ENCODE results near the gene PCED1B. TPM values are rescaled to one million over a fixed set of nuclear protein-coding genes. Genes with fewer than 3 reads are reported as not detected.
"Not testable (repeated sequence)": the region's sequence is repeated elsewhere in the genome, so short reads cannot be mapped to it uniquely, and the experiment has no call there.

The PCED1B gene
- total RNA-seq, 2 donors from 2014 or later, result 2.5 to 7.0 TPM

DNA sequence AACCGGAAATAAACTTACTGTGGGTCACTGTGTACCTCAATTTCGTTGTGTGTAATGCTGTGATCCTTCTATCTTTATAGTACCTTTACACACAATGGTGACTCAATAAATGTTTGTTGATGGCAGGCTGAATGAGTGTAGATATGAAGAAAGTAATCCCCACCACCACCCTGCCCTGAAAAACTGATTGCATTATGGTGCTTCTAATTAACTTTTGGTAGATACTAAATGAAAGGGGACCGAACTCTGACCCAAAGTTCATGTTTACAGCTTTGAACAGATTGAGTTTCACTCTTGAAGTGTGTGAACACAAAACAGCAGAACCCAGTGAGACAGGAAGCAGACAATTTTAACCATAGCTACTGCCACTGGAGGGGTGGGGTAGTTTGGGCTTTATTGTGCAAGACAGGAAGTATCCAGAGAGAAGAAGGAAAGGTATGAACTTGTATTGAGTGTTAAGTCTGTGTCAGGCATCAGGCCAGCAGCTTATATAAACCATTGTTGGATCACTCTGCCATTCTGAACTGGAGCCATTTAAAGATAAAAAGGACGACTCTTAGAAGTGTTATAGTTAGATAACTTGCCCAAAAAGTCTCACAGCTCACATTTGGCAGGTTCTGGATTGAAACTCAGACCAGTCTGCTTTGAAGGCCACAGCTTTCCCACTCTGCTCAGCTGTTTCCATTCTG is 197.3 kb downstream of the PCED1B start:
- H3K36me3 ChIP-seq (ENCODE audit: control insufficient read depth, insufficient read depth, low read length), result no peaks in the 10 kb centered on the region
- no peak overlapping the region for H3K4me3 ChIP-seq (ENCODE audit: low read length)
- no peak for DNase-seq
- no peaks in the 10 kb centered on the region for H3K27me3 Mint-ChIP-seq (ENCODE audit: insufficient read depth)
- H3K9me3 Mint-ChIP-seq, result no peaks in the 10 kb centered on the region
- no peaks in the 10 kb centered on the region for H3K36me3 Mint-ChIP-seq (ENCODE audit: low read depth)
- no peak overlapping the region for H3K9ac ChIP-seq (ENCODE audit: extremely low read depth, low read length, poor library complexity, severe bottlenecking)
- H3K4me1 ChIP-seq (ENCODE audit: control insufficient read depth, insufficient read depth, low read length), result peaks cover 8% of the 10 kb centered on the region
- no peak overlapping the region for H3K27ac Mint-ChIP-seq
- no peaks in the 10 kb centered on the region for H3K27me3 ChIP-seq (ENCODE audit: control insufficient read depth, insufficient read depth, low read length, poor library complexity, severe bottlenecking)
- no peaks in the 10 kb centered on the region for H3K9me3 ChIP-seq (ENCODE audit: control insufficient read depth, low read length)
- H3K4me3 Mint-ChIP-seq, result no peak overlapping the region
- WGBS, 2 experiments (ENCODE audit: insufficient coverage in 1 of 2, insufficient read length in 1 of 2), result 93 to 94% methylated on average over 3 to 4 of the region's 4 CpGs
- H3K27ac ChIP-seq (ENCODE audit: low read depth, low read length), result no peak overlapping the region
- peaks cover 18% of the 10 kb centered on the region for H3K4me1 Mint-ChIP-seq
- TF ChIP-seq, protein P1, sequence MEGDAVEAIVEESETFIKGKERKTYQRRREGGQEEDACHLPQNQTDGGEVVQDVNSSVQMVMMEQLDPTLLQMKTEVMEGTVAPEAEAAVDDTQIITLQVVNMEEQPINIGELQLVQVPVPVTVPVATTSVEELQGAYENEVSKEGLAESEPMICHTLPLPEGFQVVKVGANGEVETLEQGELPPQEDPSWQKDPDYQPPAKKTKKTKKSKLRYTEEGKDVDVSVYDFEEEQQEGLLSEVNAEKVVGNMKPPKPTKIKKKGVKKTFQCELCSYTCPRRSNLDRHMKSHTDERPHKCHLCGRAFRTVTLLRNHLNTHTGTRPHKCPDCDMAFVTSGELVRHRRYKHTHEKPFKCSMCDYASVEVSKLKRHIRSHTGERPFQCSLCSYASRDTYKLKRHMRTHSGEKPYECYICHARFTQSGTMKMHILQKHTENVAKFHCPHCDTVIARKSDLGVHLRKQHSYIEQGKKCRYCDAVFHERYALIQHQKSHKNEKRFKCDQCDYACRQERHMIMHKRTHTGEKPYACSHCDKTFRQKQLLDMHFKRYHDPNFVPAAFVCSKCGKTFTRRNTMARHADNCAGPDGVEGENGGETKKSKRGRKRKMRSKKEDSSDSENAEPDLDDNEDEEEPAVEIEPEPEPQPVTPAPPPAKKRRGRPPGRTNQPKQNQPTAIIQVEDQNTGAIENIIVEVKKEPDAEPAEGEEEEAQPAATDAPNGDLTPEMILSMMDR (conservative IDR thresholded peaks at IDR 0.05), result no peak

DNA sequence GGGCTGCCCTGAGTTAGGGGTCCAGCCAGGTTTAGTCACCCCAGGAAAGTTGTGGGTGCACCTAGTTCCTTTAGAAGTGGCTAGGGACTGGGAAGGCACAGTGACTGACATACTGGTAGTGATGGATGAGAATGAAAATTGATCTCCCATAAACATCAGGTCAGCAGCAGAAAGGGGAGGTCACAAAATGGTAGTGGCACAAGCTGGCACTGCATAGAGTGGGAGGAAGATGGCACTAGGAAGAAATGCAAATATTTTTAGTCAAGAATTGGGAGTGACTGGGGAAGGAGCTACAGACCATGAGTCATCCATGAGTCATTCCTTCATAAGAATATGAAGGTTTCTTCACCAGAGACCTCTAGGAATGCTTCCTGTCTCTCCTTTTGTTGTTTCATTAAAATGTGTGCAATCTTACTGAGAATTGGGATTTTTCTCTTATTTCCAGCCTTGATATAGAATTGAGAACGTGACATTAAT is 198.6 kb downstream of the PCED1B start:
- peaks cover 27% of the 10 kb centered on the region for H3K4me1 Mint-ChIP-seq
- H3K9ac ChIP-seq (ENCODE audit: extremely low read depth, low read length, poor library complexity, severe bottlenecking), result no peak overlapping the region
- no peak overlapping the region for H3K4me3 Mint-ChIP-seq
- H3K27me3 ChIP-seq (ENCODE audit: control insufficient read depth, insufficient read depth, low read length, poor library complexity, severe bottlenecking), result no peaks in the 10 kb centered on the region
- TF ChIP-seq, protein P1 (conservative IDR thresholded peaks at IDR 0.05), result no peak
- H3K9me3 Mint-ChIP-seq, result no peaks in the 10 kb centered on the region
- no peaks in the 10 kb centered on the region for H3K36me3 Mint-ChIP-seq (ENCODE audit: low read depth)
- no peaks in the 10 kb centered on the region for H3K27me3 Mint-ChIP-seq (ENCODE audit: insufficient read depth)
- no peaks in the 10 kb centered on the region for H3K36me3 ChIP-seq (ENCODE audit: control insufficient read depth, insufficient read depth, low read length)
- peaks cover 8% of the 10 kb centered on the region for H3K4me1 ChIP-seq (ENCODE audit: control insufficient read depth, insufficient read depth, low read length)
- no peak overlapping the region for H3K4me3 ChIP-seq (ENCODE audit: low read length)
- DNase-seq, result no peak
- no peak overlapping the region for H3K27ac ChIP-seq (ENCODE audit: low read depth, low read length)
- 100% methylated on average over 1 of the region's 1 CpG; no CpG with 5 or more reads in 1 of the 2 experiments for WGBS, 2 experiments (ENCODE audit: insufficient coverage in 1 of 2, insufficient read length in 1 of 2)
- no peaks in the 10 kb centered on the region for H3K9me3 ChIP-seq (ENCODE audit: control insufficient read depth, low read length)
- no peak overlapping the region for H3K27ac Mint-ChIP-seq

DNA sequence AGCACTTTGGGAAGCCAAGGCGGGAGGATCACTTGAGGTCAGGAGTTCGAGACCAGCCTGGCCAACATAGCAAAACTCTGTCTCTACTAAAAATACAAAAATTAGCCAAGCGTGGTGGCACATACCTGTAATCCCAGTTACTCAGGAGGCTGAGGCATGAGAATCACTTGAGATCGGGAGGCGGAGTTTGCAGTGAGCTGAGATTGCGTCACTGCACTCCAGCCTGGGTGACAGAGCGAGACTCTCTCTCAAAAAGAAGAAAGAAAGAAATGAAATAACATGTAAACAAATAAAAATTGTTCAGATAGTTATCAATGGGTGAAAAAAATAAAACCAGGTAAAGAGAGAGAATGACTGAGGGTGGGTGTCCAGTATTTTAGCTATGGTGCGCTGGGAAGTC is 200.3 kb downstream of the PCED1B start:
- H3K36me3 ChIP-seq (ENCODE audit: control insufficient read depth, insufficient read depth, low read length); H3K4me1 ChIP-seq (ENCODE audit: control insufficient read depth, insufficient read depth, low read length); H3K27me3 ChIP-seq (ENCODE audit: control insufficient read depth, insufficient read depth, low read length, poor library complexity, severe bottlenecking); H3K9me3 Mint-ChIP-seq; H3K27ac ChIP-seq (ENCODE audit: low read depth, low read length); H3K27me3 Mint-ChIP-seq (ENCODE audit: insufficient read depth); DNase-seq; H3K9ac ChIP-seq (ENCODE audit: extremely low read depth, low read length, poor library complexity, severe bottlenecking); H3K9me3 ChIP-seq (ENCODE audit: control insufficient read depth, low read length); H3K4me3 ChIP-seq (ENCODE audit: low read length); H3K4me3 Mint-ChIP-seq; H3K36me3 Mint-ChIP-seq (ENCODE audit: low read depth); H3K27ac Mint-ChIP-seq: not testable (repeated sequence)
- 91 to 95% methylated on average over 6 to 8 of the region's 8 CpGs for WGBS, 2 experiments (ENCODE audit: insufficient coverage in 1 of 2, insufficient read length in 1 of 2)
- H3K4me1 Mint-ChIP-seq, result peaks cover 29% of the 10 kb centered on the region

All from endodermal cell (in vitro differentiated cells).